K562 (cell line): ENCODE data around the gene GTPBP1. TPM values are rescaled to one million over a fixed set of nuclear protein-coding genes. Genes with fewer than 3 reads are reported as not detected.

Source experiments
- CTBP1 ChIP-seq: fragments of 450-650 bp; IDR thresholded peaks from 2 replicates; pipeline ENCODE4 v1.6.1; 2016; ENCODE audit warnings: borderline replicate concordance
- ZNF436 ChIP-seq: fragments of 250-450, 450-650 bp; sonication (Bioruptor Pico); formaldehyde crosslinking; IDR thresholded peaks from 2 replicates; pipeline ENCODE4 v1.7.0; 2020; ENCODE audit warnings: mild to moderate bottlenecking
- polyA plus RNA-seq, 8 experiments: library from polyadenylated mRNA; depleted of rRNA in 4 of 8; stranded (reverse) in 5 of 8; unstranded in 3 of 8; fragments of >200 nt; fragmentation: Nextera tagmentation in 2 of 8; fragmentation: Illumina TruSeq in 1 of 8; extraction: Ambion mirVana in 2 of 8; extraction: Trizol in 1 of 8; gene quantifications; 2 replicates each; pipeline versions ENCODE4 v1.2.1 to v1.2.3, GENCODE V29; 2011 to 2014; ENCODE audit warnings: inconsistent platforms in 1 of 8, missing spikeins in 1 of 8
- total RNA-seq, 7 experiments: library from RNA; depleted of rRNA in 6 of 7; stranded (reverse); fragments of >200 nt in 6 of 7; fragmentation: Illumina TruSeq in 2 of 7; extraction: Trizol in 2 of 7; gene quantifications; 2 replicates each; pipeline versions ENCODE4 v1.2.1 to v1.2.3, GENCODE V29; 2011 to 2021; ENCODE audit warnings: low replicate concordance in 1 of 7
- TF ChIP-seq, protein P1 (sequence below): sonication (generic); formaldehyde crosslinking; IDR thresholded peaks from 2 replicates; pipeline ENCODE4 v1.8.0; 2023; ENCODE audit warnings: missing genetic modification reagents, mild to moderate bottlenecking, borderline replicate concordance

GTPBP1 gene
- total and polyA plus RNA-seq, 9 of the 15 experiments (the other 6 are each of a cell fraction or from before 2014, with no cell fraction given): 0.83 to 53.2 (median 23.3) TPM

DNA sequence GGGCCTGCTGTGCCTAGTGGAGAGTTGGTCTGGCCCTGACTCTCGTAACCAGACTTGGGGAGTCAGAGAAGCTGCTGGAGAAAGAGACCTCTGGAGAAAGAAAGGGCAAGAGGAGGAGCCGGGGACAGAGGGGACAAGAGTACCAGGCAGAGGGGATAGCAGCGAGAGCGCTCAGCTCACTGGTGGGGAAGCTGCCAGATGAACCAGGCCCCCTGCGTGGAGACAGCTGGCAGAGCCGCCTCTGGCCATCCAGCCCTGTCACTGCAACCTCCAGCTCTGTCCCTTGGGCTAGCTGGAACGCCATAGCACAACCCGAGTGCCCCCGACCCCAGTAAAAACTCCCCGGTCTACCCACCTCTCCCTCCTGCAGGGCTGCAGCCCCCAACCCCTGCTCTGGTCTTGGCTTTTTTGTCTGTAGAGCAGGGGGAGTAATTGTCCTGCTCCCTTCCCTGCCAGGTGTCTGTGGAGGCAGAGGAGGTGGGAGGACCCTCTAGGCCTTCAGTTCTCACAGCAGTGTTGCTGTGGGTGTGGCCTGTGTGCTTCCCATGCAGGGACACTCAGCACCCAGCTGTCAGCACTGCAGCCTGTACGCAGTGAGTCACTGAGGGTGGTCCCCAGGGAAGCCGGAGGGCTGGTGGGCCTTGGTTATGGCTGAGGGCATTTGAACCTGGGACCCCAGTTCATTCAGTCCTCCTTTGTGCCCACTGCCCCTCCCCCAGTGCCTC is 54.9 kb downstream of the GTPBP1 start (continued):
- TF ChIP-seq, protein P1, sequence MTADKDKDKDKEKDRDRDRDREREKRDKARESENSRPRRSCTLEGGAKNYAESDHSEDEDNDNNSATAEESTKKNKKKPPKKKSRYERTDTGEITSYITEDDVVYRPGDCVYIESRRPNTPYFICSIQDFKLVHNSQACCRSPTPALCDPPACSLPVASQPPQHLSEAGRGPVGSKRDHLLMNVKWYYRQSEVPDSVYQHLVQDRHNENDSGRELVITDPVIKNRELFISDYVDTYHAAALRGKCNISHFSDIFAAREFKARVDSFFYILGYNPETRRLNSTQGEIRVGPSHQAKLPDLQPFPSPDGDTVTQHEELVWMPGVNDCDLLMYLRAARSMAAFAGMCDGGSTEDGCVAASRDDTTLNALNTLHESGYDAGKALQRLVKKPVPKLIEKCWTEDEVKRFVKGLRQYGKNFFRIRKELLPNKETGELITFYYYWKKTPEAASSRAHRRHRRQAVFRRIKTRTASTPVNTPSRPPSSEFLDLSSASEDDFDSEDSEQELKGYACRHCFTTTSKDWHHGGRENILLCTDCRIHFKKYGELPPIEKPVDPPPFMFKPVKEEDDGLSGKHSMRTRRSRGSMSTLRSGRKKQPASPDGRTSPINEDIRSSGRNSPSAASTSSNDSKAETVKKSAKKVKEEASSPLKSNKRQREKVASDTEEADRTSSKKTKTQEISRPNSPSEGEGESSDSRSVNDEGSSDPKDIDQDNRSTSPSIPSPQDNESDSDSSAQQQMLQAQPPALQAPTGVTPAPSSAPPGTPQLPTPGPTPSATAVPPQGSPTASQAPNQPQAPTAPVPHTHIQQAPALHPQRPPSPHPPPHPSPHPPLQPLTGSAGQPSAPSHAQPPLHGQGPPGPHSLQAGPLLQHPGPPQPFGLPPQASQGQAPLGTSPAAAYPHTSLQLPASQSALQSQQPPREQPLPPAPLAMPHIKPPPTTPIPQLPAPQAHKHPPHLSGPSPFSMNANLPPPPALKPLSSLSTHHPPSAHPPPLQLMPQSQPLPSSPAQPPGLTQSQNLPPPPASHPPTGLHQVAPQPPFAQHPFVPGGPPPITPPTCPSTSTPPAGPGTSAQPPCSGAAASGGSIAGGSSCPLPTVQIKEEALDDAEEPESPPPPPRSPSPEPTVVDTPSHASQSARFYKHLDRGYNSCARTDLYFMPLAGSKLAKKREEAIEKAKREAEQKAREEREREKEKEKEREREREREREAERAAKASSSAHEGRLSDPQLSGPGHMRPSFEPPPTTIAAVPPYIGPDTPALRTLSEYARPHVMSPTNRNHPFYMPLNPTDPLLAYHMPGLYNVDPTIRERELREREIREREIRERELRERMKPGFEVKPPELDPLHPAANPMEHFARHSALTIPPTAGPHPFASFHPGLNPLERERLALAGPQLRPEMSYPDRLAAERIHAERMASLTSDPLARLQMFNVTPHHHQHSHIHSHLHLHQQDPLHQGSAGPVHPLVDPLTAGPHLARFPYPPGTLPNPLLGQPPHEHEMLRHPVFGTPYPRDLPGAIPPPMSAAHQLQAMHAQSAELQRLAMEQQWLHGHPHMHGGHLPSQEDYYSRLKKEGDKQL (CRISPR knock-in tag): no peak
- TF ChIP-seq CTBP1: no peak
- no peak for TF ChIP-seq ZNF436 (CRISPR knock-in tag)
- TF ChIP-seq, all 486 proteins: peak for 0
